Suppressor macrophage treated with lipopolysaccharide for 1 hour (primary cell): ENCODE results near the gene CELSR2.
"Not testable (repeated sequence)": the region's sequence is repeated elsewhere in the genome, so short reads cannot be mapped to it uniquely, and the experiment has no call there.

ENCODE experiments used
- DNase-seq, 3 donors: peaks; one replicate each; pipeline ENCODE4 v3.0.0-alpha.2; 2020 to 2022

CELSR2 gene

DNA sequence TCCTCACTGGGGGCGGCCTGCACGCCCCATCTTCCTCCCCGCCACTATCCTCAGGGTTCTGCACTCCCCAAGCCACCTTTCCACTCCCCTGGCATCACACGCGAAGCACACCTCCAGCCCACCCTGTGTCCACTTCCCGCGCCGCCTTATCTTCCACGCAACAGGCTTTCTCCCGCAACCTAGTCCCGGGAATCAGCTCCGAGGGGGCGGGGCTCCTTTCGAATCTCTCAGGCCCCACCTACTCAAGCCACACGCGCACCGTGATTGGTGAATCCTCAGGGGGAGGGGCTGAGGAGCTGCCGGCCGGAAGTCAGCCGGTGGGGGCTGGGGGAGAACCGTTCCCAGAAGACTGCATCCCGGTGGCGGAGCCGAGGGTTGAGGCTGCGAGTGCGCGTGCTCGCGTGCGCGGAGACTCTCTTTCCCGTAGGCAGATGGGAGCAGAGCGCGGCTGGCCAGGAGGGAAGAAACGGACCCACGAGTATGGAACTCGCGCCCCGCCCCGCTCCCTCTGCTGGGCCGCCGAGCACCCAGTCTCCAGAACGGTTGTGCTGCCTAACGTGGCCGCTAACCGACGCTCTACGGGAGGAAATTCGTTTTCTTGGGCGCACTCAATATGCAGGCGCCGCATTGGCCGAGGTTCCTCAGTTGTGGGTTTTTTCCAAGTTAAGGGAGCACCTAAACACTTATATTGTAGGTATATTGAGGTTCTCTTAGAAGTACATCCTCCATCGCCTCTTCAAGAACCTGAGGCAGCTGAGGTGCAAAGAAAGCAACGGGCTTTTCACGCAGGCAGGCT, 33.8 kb downstream of the CELSR2 start, which contains the start of gene PSRC1:
PSRC1 (minus strand) TSS at position 194 of the 796 bp plus-strand sequence.
- DNase-seq, result peak; percentile 93 to 97 (median 96)

- peak in 1 of 3 donors; percentile 26 for DNase-seq
Measured at GRCh38 chr1:109283748-109284600, 34.6 kb downstream of the CELSR2 start.

DNA sequence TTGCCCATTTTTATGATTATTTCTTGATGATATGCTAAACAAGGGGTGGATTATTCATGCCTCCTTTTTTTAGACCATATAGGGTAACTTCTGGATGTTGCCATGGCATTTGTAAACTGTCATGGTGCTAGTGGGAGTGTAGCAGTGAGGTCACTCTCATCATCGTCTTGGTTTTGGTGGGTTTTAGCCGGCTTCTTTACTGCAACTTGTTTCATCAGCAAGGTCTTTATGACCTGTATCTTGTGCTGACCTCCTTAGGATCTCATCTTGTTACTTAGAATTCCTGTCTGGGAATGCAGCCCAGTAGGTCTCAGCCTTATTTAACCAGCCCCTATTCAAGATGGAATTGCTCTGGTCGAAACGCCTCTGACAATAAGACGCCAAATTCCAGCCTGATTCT, 37.4 kb downstream of the CELSR2 start:
- not testable (repeated sequence) for DNase-seq

DNA sequence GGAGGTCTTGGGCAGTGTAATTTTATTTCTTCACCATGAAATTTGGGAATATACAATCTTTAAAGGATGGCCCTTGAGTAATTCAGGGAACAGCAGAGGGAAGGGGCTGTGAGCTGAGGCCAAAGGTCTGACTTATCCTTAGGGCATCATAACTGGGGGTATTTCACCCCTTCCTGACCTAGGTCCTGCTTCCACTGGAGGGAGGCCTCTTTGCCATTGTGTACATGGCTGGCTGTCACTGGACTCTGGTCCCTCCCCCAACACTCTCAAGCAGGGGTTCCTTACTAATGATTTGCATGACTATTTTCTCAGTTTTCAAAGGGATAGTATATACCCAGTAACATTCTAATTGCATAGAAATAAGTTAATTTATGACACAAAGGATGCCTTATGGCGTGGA, 40.8 kb downstream of the CELSR2 start:
- no peak for DNase-seq

- peak; percentile 69 to 74 (median 73) for DNase-seq
Measured at GRCh38 chr1:109290998-109291397, 41.7 kb downstream of the CELSR2 start.

- DNase-seq, result no peak
Measured at GRCh38 chr1:109292364-109292763, 43.0 kb downstream of the CELSR2 start.

DNA sequence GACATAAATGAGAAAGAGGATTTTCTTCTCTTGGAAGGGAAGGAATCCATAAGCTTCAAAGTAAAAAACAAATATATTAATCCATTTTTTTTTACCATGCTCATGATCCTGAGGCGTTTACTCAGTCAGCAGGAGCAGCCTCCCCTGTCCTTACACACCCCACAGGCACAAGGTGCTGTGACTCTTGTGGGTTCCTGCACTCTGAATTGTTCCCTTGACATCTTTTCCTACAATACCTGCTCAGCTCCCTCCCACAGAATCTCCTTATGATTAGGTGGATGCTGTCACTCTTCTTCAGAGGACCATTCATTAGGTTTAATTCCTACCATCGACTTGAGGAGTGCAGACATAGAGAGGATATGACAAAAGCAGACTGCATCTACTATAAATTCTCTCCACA, 43.7 kb downstream of the CELSR2 start:
- no peak for DNase-seq

- peak in 1 of 3 donors; percentile 29 for DNase-seq
Measured at GRCh38 chr1:109294481-109294880, 45.1 kb downstream of the CELSR2 start.

- no peak for DNase-seq
Measured at GRCh38 chr1:109295712-109296415, 46.5 kb downstream of the CELSR2 start.

DNA sequence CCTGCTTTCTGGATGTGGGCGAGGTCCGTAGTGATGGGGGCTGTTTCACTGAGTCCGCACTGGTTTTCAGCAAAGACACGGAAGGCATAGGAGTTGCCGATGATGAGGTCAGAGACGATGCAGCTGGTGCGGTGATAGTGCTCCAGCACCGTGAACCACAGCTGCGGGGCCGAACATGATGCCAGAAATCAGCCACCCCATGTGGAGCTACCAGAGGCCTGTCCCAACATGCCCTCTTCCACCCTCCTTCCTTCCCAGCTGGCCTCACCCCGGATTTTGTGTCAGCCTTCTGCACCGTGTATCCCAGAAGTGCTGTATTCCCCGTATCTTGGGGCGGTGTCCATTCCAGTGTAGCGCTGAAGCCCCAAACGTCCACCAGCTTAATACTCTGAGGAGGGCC, 47.4 kb downstream of the CELSR2 start:
- DNase-seq, result no peak

DNA sequence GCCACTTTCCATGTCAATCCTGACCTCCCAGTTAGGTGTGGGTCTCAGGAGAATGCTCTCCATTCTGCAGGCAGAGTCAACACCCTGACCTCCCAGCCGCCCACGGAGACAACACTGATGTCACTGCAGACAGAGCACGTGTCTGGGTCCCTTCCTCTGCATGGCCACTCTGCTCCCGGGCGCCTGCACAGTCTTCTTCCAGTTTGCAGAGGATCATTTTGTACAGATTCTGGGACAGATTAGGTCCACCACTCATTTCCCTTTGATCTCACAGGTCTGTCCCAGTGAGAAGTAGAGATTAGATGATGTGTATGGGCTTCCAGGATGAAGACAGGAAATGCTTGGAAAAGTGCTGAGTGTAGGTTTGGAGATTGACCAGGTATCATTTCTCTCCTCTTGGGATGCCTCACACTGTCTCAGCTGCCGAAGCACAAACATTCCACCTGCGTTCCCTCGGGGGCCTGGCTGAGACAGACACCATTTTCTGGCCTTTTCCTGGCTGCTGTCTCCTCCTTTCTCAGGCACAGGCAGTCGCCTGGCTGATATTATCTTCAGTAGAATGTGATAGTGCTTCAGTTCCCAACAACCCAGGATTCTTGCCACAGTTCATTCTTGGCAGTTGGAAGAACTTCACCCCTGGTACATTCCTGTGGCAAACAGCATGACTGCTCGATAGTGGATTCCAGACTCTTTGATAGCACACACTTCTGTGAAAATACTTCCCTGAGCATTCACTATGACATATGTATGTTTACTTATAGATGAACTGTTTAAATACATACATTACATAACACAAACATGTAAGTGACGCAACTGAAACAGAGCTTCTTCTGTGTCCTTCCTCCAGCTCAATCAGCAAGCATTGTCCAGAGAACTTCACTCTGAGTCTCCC, 49.6 kb downstream of the CELSR2 start:
- DNase-seq, result peak; percentile 63 to 78 (median 66)

- no peak for DNase-seq
Measured at GRCh38 chr1:109299558-109300343, 50.4 kb downstream of the CELSR2 start.

GRCh38 chr1:109300650-109301151, 51.4 kb downstream of the CELSR2 start:
- DNase-seq, result no peak

- DNase-seq, result no peak
Measured at GRCh38 chr1:109301874-109302273, 52.5 kb downstream of the CELSR2 start.

DNA sequence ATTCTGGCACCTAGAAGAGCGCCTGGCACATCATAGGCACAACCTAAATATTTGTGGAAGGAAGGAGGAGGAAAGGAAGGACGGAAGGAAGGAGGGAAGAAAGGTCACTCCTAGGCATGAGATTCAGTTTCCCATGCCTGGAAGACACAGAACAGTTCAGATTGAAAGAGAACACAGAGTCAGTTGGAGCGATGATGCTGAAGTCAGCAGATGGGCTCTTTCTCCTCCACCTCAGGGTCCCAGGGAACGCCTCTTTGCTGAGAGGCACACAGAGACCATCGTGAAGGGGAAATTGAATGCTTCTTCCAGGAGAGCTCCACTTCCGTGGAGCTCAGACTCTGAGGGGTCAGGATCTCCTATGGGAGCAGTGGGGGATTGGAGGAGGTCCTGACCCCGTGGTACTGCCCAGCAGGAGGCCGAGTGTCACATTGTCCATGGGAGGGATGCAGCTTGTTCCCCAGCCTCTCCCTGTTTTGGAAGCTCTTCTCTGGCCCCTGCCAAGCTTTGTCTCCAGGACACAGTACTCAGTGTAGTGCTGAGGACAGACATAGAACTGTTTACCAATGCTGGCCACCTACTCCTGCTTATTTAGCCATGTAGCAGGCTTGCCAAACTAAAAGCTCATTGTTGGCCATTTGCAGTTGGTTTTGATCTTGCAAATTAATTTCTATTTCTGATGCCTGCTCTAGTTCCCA, 55.0 kb downstream of the CELSR2 start:
- no peak for DNase-seq

DNA sequence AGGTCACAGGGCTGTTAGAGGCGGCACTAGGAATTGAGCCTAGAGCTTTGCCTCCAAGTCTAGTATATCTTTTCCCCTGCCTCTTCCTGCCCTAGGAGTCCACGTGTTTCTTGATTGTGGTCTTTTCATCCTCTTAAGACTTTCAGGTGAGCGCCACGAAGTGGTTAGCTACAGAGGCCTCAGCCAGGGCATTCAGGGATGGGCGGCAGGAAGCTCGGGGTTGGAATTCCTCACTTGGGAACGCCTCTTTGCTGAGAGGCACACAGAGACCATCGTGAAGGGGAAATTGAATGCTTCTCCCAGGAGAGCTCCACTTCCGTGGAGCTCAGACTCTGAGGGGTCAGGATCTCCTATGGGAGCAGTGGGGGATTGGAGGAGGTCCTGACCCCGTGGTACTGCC, 56.7 kb downstream of the CELSR2 start:
- not testable (repeated sequence) for DNase-seq

DNA sequence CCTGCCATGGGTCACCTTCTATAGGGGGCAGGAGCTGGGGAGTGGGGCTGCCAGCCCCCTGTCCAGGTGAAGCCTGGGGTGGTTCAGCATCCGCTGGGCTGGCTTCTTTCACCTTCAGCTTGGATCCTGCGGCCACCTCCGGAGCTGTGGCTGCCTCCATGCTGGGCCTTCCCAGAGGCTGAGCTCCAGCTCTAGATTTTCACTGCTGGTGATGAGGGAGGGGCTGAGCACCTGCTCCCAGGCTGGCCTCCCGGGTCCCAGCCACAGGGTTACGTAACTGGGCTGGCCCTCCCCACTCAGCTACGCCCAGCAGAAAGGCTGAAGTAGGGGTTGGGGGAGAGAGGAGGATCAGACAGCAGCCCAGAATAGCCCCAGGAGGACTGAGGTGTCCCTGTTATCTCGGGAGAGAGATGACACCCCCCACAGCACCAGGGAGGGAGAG, 57.5 kb downstream of the CELSR2 start, which contains the start of gene MYBPHL:
MYBPHL (minus strand) TSS at position 180 of the 442 bp plus-strand sequence; CDS start at position 160, 20 bp downstream.
- DNase-seq, result no peak

DNA sequence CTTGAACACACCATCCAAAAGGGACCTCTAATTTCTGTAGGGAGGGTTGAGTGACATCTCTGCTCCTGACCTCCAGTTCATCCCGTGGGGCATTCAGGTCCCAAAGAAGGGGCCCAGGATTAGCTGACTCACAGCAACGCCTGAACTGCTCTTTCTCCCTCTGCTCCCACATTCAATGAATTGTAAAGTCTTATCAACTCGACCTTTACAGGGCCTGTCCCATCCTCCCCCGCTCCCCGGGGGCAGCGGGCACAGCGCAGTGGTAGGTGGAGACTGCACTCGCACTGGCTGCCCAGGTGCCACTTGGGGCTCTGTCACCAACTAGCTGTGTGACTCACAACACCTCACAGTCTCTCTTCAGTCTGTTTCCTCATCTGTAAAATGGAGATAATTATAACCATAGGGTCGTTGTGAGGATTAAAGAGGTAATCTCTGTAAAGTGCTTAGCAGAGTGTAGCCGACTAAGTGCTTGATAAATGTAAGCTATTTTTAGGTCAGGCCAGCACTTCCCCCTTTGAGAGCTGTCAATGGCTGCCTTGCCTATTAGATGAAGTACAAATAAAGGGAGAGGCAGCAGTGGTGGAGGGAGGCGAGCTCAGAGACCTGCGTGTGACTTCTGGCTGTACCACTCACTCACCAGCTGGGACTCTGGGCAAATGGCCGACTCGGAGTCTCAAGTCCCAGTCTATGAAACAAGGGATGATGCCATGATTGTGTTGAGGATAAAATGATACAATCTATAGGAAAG, 58.1 kb downstream of the CELSR2 start:
- peak in 2 of 3 donors; percentile 24 to 30 for DNase-seq

GRCh38 chr1:109309347-109309746, 60.0 kb downstream of the CELSR2 start:
- peak in 2 of 3 donors; percentile 26 to 31 for DNase-seq
